Endothelial cell (in vitro differentiated cells): ENCODE measurements around the gene FAM171A2. TPM values are rescaled to one million over a fixed set of nuclear protein-coding genes. Genes with fewer than 3 reads are reported as not detected.

Experiments used
- DNase-seq: peaks from one replicate; pipeline ENCODE4 v3.0.0; 2021; ENCODE audit warnings: low spot score
- H3K27ac Mint-ChIP-seq: one replicate; pipeline ENCODE4 v1.8.0; 2021; ENCODE audit warnings: mixed read lengths, inconsistent platforms; ENCODE audit not compliant: unreplicated experiment
- H3K27me3 Mint-ChIP-seq: one replicate; pipeline ENCODE4 v1.8.0; 2021; ENCODE audit warnings: mild to moderate bottlenecking, moderate library complexity, mixed read lengths, inconsistent platforms; ENCODE audit not compliant: unreplicated experiment
- H3K36me3 Mint-ChIP-seq: one replicate; pipeline ENCODE4 v1.8.0; 2021; ENCODE audit warnings: mild to moderate bottlenecking, low read depth, mixed read lengths, inconsistent platforms; ENCODE audit not compliant: unreplicated experiment
- H3K4me1 Mint-ChIP-seq: one replicate; pipeline ENCODE4 v1.8.0; 2021; ENCODE audit warnings: mild to moderate bottlenecking, mixed read lengths, inconsistent platforms; ENCODE audit not compliant: unreplicated experiment
- H3K4me3 Mint-ChIP-seq: one replicate; pipeline ENCODE4 v1.8.0; 2021; ENCODE audit warnings: mild to moderate bottlenecking, mixed read lengths, inconsistent platforms; ENCODE audit not compliant: unreplicated experiment
- H3K9me3 Mint-ChIP-seq: one replicate; pipeline ENCODE4 v1.8.0; 2021; ENCODE audit warnings: mixed read lengths, inconsistent platforms; ENCODE audit not compliant: unreplicated experiment
- long read RNA-seq: library from polyadenylated mRNA; unstranded; transcript quantifications from one replicate; pipeline ENCODE4 v2.0.0, GENCODE V29; 2020; ENCODE audit not compliant: unreplicated experiment
- total RNA-seq: library from RNA; stranded (reverse); fragmentation: NEBNext Ultra II Directional; extraction: Animal tissue kit (Norgen Biotek cat#: 25700); gene quantifications from one replicate; pipeline ENCODE4 v1.2.1, GENCODE V29; 2021; ENCODE audit not compliant: unreplicated experiment
- TF ChIP-seq, protein P1 (sequence below): fragments of 200-600 bp; sonication (generic); IDR thresholded peaks from one replicate; pipeline ENCODE4 v1.5.0; 2021; ENCODE audit warnings: antibody characterized with exemption; ENCODE audit not compliant: unreplicated experiment

The FAM171A2 gene
- total RNA-seq = 53.7 TPM
- long read RNA-seq, partial matches to known transcripts = 0 of 1 reads
- long read RNA-seq, other reads (novel, unspliced or antisense) = 1 of 1 reads

DNA sequence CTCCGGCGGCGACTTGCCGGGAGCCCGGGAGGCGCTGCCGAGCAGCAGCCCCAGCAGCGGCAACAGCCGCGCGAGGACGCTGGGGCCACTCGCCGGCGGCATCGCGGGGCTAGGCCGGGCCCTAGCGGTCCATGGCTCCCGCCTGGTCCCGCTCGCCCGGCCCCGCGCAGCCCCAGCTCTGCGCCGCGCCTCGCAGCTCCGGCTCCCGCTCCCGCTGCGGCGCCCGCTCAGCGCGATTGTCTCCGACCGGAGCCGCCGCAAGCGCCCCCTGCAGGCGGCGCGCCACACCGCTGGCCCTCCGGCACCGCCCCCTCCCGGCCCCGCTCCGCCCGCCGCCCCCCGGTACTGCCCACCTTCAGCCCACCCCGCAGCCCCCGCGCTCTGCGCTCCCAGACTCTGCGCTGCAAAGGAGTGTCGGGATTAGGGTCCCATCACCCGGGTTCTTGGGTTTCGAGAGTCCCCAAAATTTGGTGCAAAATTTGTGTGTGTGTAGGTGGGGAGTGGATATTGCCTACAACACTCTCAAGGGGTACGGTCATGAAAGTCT, at the start of gene FAM171A2:
TSS of gene FAM171A2 (minus strand) at position 241 of the 547 bp plus-strand sequence. CDS start at position 102, 139 bp downstream.
- Mint-ChIP-seq H3K4me1 (peaks cover 15% of the 10 kb centered on the region), H3K36me3 (peaks cover 12% of the 10 kb centered on the region), H3K27me3 (peaks cover 14% of the 10 kb centered on the region), H3K9me3 (no peaks in the 10 kb centered on the region), H3K27ac (no peak within 1 kb of the TSS), H3K4me3 (peak within 1 kb of the TSS; percentile 90)
- TF ChIP-seq, protein P1, sequence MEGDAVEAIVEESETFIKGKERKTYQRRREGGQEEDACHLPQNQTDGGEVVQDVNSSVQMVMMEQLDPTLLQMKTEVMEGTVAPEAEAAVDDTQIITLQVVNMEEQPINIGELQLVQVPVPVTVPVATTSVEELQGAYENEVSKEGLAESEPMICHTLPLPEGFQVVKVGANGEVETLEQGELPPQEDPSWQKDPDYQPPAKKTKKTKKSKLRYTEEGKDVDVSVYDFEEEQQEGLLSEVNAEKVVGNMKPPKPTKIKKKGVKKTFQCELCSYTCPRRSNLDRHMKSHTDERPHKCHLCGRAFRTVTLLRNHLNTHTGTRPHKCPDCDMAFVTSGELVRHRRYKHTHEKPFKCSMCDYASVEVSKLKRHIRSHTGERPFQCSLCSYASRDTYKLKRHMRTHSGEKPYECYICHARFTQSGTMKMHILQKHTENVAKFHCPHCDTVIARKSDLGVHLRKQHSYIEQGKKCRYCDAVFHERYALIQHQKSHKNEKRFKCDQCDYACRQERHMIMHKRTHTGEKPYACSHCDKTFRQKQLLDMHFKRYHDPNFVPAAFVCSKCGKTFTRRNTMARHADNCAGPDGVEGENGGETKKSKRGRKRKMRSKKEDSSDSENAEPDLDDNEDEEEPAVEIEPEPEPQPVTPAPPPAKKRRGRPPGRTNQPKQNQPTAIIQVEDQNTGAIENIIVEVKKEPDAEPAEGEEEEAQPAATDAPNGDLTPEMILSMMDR = peak; percentile 90
- DNase-seq = peak; percentile 83

DNA sequence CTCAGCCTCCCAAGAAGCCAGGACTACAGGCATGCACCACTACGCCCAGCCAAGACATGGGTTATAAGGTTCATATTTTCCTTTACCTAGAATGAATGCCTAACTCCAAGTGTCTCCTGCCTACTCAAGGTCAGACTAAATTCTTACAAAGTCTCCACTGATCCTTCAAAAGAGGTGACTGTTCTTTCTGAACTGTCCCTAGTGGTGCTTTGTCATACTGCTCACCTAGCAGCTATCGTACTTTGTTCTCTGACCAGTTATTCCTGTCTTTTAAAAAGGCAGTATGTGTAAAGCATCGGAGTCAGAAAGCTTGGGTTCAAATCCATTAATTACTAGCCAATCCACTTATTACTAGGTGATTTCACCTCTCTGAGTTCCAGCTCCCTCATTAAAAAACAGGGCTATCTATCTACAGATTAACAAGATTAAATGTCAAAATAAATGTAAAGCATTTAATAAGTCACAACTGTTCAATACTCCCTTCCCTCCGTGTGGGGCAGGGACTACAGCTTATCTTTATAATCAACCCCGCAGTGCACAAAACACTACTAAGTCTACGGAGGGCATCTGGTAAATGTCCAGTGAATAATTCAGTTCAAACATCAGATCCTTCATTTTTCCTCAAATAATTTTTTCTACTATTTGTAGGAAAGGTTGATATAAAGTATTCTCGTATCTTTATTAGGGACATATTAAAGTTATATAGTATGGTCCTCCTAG, 45.8 kb upstream of the FAM171A2 start:
- TF ChIP-seq, protein P1 = peak; percentile 38
- no peaks in the 10 kb centered on the region for H3K9me3 Mint-ChIP-seq
- no peaks in the 10 kb centered on the region for H3K36me3 Mint-ChIP-seq
- H3K27ac Mint-ChIP-seq = no peak overlapping the region
- H3K4me3 Mint-ChIP-seq = no peak overlapping the region
- DNase-seq = no peak
- no peaks in the 10 kb centered on the region for H3K4me1 Mint-ChIP-seq
- no peaks in the 10 kb centered on the region for H3K27me3 Mint-ChIP-seq

DNA sequence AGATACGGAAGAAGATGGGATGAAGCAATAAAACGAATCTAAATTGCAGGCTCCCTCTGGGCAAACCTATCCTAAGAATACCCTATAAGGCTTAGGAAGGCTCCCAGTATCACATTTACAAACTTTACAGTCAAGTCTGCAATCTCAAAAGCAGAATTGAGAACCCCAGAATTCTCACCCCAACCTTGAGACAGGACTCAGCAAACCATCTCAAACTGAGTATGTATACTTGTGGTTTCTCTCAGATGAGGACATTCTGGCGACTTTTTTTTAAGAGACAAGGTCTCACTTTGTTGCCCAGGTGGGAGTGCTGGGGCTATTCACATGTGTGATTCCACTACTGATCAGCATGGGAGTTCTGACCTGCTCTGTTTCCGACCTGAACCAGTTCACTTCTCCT, 45.1 kb upstream of the FAM171A2 start:
- Mint-ChIP-seq H3K4me1 (no peaks in the 10 kb centered on the region), H3K4me3 (no peak overlapping the region), H3K9me3 (no peaks in the 10 kb centered on the region), H3K27me3 (no peaks in the 10 kb centered on the region), H3K36me3 (no peaks in the 10 kb centered on the region), H3K27ac (no peak overlapping the region)
- no peak for DNase-seq
- TF ChIP-seq, protein P1 = no peak

DNA sequence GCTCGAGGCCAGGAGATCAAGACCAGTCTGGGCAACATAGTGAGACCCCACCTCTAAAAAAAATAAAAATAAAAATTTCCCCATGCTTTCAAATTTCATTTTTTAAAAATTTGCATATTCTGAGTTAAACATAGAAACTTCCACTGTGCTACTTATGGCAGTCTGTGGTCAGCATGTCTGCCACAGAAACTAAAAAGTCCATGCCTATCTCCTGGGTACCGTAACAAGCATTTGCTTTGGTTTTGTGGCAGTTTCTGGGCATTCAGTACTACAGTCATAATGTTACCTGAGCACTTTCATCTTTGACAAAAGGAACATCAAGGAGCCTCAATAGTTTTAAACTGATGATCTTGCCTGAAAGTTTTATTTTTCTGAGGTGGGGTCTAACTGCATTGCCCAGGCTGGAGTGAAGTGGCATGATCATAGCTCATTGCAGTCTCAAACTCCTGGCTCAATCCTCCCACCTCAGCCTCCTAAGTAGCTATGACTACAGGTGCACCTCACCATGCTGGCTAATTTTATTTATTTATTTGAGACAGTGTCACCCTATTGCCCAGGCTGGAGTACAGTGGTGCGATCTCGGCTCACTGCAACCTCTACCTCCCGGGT, 39.0 kb upstream of the FAM171A2 start:
- Mint-ChIP-seq H3K36me3 (peaks cover 36% of the 10 kb centered on the region), H3K4me3 (no peak overlapping the region), H3K9me3 (no peaks in the 10 kb centered on the region), H3K27ac (no peak overlapping the region), H3K27me3 (peaks cover 5% of the 10 kb centered on the region), H3K4me1 (no peaks in the 10 kb centered on the region)
- TF ChIP-seq, protein P1 = no peak
- no peak for DNase-seq
